ENCODE data around the gene SNX19.
A peak's percentile ranks its signal among the peaks of the same experiment; 100 is the strongest.

The SNX19 gene

DNA sequence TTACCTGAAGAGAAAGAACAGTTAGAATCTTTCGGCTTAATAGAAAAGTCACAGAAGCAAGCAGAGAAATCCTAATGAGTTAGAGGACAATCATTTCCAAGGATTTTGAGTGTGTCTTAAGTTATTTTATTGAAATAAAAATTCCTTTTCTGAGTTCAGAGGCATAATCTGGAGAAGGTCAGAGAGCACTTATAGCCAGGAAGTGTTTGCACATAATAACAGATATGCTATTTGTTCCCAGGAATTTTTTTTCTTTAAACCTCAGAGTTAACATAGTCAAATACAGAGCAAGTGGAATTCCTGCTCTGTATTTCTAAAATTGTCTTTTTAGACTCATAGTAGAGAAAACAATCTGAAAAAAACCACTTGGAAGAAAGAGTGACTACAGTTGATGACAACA lies 74.3 kb downstream of the SNX19 start:
- DNase-seq (ENCODE audit: low read depth), result no peak

DNA sequence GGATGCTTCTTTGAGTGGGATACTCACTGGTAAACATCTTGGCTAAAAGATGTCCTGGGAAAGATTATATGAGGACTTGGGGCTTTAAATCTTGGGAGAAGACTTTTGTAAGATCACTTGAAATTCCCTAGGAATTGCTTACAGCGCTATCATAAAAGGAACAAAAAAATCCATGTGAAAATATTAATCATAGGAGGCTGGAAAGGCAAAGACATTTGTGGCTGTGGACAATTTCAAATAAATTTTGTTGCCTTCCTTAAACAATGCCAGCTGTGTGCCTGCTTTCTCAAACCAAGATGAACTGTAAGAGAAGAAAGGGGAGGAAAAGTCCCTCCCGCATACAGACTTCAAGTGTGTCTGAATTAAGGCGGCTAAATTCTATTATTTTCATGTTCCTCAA lies 75.6 kb downstream of the SNX19 start:
- no peak for DNase-seq (ENCODE audit: low read depth)

DNA sequence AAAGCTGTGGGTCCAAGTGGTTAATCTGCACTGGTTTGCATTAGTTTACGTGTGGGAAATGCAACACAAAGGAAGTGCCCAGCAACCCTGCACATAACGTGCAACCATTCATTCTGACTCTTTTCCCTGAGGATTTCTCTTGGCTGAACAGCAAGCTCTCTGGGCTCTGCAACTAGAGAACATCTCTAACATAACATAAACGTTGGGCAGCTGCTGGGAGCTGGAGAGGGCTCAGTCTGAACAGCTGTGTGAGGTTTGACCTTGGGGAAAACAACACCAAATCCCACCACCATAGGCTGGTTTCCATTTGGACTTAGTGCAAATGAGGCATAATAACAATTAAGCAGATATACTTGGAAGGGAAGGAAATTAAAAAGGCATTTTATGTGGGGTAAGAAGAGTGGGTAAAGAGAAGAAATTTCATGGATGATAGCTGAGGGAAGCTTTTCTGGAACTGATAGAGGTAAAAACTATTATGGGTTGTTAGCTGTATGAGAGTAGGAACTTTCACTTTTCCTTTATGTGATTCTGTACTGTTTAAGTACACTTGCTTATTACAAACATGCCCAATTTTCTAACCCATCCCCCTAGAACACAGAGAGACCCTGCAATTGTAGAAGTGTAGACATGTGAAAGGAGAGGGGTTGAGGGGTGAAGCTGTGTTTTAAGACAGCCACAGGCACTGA lies 76.2 kb downstream of the SNX19 start:
- DNase-seq (ENCODE audit: low read depth), result peak; percentile 96

DNA sequence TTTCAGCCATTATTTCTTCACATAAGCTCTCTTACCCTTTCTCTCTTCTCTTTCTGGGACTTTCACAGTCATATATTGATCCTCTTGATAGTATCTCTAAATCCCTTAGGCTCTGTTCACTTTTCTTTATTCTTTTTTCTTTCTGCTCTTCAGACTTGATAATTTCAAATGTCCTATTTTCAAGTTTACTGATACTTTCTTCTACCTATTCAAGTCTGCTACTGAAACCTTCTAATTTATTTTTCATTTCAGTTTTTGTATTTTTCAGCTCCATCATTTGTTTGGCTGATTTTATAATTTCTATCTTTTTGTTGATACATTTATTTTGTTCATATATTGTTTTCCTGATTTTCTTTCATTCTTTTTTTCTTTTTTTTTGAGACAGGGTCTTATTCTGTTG lies 79.1 kb downstream of the SNX19 start:
- DNase-seq (ENCODE audit: low read depth), result no peak

DNA sequence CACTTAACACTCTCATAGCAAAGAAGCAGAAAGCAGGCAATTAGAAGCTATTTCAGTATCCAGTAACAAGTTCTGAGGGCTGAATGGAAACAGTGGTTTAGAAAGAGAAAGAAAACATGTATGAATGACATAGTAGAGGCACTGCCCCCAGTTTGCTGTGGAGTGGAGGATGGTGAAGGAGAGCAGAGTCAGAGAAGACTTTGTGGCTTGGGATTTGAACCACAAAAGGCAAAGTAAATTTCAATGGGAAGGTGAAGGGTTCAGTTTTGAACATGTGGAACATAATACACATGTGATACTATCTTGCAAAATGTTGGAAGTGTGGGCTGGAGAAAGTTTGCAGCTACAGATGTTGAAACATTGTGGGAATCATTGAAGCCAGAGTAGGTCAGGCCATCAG lies 81.4 kb downstream of the SNX19 start:
- no peak for DNase-seq (ENCODE audit: low read depth)

DNA sequence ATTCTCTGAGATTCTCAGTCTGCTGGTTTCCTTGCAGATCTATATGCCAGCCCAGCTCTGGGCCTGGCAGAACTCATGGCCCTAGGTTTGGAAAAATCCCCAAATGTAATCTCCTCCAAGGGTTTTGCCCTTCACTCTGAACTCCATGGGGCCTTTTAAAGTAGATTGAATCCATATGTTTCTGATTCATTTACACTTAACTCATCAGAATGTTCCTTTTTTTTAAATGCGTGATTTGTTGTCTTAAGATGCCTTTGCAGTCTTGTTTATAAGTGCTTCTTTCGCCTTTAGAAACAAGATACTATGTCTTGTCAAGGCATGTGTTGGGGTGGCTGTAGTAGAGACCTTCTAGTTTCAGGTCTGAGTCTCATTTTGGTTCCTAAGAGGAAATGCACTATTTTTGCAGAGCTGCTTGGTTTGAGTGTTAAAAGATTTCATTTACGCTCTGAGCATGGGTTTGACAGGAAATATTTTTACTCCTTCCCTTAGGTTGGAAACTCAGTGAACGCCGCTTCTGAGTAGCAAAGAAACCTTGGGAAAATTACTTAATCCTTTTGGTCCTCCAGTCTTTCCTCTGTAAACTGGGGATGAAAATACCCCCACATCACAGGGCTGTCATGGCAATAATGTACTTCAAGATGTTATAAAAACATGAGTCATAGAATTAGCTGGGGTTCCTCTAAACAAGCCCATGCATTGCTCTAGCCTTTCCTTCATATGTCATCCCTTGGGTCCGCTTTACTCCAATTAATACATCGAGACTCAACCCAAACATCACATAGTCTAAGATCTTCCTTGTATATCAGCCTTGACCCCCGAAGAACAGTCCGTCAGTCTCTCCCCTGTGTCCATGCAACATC lies 83.5 kb downstream of the SNX19 start:
- no peak for DNase-seq (ENCODE audit: low read depth)

DNA sequence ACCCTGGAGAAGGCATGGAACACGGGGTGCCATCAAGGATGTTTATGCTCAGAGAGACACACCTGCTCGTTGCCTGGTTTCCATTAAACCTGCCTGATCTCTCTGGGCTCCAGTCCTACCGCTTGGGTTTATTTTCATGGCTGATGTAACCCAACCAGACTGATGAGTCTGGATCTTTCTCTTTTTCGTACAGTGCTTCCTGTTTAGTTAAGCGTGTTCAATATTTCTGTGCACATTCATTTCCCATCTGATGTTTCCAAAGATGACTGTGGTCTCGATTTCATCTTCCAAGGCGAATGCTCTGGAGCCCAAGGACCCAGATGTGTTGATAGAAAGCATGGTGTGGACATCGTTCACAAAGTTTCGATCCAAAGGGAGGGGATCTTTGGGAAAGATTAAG lies 84.3 kb downstream of the SNX19 start:
- no peak for DNase-seq (ENCODE audit: low read depth)

DNA sequence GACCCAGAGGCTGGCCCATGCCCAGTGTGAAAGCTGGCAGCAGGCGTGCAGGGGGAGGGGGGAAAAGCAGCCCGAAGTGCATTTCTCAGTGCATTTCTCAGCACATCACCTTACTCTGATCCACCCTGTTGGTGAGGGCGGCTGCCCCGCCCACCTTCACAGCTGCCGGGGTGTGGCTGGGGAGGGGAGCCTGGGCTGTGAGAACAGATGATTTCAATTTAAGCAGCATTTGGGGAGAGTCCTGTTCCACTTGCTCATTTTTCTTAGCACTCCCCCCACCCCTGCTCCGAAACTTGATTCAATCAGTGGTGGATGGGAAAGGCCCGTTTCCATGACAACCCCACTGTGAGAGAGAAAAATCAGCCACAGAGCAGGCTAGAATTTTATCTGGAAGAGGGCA lies 84.8 kb downstream of the SNX19 start:
- peak; percentile 95 for DNase-seq (ENCODE audit: low read depth)

DNA sequence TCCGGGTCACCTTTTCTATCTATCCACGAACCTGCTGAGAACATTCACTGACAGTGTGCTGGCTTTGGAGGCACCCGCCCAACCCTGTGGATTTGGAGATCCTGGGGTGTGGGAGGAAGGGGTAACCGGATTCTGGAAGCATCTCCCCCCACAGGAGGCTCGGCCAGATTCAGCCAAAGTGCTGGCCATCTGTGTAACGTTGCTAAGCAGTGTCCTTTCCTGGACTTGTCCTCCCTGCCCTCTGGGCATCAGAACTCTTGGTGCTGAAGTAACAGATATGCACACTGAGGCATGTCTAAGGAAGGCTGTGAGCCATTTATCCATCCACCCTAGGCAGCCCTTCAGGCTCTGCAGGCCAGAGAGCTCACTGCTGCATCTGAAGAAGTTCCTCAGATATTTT lies 85.7 kb downstream of the SNX19 start:
- no peak for DNase-seq (ENCODE audit: low read depth)

DNA sequence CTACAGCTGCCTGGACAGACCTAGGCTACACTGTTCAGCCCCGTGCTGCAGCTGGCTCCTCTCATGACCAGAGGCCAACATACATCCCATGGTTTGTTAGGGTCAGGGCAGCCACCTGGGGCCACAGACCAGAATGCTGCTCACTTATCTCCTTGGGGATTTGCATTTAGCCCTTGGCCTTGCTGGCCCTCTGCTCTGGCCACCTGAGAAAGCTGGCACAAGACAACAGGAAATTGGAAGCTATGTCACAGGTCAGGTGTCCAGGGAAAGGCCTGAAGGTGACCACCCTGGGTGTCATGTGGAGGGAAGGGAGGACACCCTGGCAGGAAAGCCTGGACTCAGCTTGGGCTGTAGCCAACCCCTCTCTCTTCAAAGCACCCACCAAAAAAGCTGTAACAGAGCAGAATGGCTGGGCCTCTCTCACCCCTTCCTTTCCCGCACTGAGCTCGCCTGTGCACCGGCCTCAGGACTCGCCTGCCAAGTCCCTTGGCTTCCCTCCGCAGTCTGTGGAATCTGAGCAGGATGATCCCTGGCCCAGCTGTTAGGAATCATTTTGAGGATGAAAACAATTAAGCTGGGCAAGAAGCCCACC lies 86.3 kb downstream of the SNX19 start:
- no peak for DNase-seq (ENCODE audit: low read depth)

DNA sequence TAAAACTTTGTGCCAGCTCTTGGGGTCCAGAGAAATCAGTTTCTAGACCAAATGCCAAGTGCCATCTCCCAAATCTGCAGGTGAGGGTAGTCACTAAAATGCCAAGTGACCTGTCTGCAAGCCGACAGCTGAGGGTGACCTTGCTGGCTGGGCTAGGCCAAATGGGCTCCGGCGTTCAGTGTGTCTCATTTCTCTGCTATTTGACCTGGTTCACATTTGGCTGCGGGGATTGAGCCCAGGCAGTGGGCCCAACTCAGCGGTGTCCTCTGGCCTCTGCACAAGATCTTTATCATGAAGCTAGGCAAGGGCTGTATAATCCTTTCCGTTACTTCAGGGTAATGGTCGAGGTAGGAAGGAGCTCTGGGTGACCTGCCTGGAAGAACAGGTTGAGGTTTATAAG lies 87.5 kb downstream of the SNX19 start:
- DNase-seq (ENCODE audit: low read depth), result no peak

DNA sequence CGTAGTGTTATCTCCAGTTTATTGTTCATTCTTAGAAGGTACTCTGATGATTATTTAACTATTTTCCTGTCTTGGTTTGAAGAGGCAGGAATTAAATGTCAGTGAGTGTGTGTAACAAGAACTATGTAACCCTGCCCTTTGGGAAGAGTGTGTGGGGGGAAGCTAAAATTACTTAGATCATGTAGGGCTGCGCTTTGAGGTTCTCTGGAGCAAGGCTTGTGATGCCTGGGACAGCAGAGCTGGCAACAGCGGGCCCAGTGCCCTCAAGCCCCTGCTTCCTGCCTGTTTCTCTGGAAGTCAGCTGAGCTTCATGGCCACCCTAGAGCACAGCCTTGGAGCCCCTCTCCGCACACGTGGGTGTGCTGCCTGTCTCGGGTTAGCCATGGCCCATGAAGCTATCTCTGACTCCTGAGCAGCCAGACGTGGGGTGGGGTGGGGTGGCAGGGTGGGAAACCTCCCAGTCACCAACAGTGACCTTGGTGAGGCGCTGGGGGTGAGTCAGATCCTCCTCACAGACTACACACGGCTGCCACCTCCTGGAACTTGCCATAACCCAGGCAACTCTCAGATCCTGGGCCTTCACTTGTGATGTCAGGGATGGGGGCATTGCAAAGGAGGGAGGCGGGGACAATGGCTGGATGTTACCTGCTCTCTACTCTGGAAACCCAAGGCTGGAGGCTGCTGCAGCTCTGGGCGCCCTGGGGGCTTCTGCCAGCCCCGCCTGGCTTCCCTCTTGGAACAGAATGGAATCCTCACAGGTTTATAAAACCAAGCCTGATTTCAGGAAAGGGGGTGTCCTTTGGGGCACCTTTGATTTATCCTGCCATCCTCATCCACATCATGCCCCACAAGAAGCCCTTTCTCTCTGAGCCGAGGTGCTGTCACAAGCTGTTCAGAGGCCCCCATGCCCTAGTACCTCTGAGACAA lies 88.6 kb downstream of the SNX19 start:
- DNase-seq (ENCODE audit: low read depth), result peak; percentile 84

DNA sequence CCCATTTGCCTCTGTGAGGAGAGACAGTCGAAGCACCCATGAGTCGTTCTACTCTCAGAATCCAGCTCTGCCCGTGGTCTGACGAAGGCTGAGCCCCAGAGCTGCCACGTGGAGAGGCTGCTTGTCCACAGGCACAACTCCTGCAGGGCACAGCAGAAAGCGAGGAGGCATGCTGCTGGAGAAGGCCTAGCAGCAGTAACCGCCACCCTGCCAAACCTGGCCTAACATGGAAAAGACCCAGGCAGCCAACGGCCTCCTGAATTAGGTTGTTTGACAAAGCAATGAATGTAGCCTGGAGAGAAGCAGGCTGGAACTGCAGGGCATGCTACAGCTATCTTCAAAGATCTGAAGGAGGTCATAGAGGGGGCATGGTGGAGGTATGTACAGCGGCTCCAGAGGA lies 89.7 kb downstream of the SNX19 start:
- DNase-seq (ENCODE audit: low read depth), result no peak

DNA sequence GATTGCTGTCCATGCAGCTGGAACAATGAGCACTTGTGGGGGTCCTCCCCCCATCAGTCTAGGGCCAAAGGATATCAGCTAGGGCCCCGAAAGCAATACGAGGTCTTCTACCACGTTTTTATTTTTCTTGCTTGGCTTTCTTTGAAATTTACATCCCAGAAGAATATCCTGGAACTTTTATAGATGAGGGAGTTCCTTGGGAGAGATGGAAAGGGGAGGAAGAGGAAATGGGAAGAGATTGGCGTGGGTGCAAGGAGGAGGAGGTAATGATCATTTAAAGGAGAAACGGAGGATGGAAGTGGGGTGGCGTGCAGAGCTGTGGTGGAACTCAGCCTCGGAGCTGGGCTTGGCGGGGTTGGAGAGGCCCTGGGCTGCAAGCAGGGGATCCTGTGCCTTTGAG lies 90.3 kb downstream of the SNX19 start:
- no peak for DNase-seq (ENCODE audit: low read depth)

DNA sequence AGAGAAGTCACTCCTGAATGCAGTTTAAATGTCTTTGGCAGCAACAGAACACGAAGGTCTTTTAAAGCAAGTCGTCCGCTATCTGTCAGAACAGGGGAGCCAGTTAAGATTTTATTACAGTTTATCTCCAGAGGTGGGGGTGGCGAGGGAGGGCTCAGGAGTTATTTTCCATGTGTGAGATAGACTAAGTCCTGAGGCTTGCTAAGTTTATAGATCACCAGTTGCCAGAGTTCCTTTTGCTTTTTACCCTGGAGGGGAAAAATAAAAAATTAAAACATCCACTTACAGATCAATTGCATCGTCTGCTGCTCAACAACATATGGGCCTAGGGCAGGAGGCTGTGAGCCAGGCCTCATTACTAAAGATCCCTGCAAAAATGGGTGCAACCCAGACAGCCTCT lies 90.7 kb downstream of the SNX19 start:
- no peak for DNase-seq (ENCODE audit: low read depth)

Measured in fibroblast of the conjunctiva (primary cell).